Esophagus muscularis mucosa (tissue), 4 donors: ENCODE measurements around the gene AGFG1.

Source experiments
- CTCF ChIP-seq, 3 experiments: fragments of 200-600 bp in 2 of 3; fragments of 450-650 bp in 1 of 3; sonication (generic) in 2 of 3; IDR thresholded peaks; one replicate each; pipeline ENCODE4 v1.5.1; 2017 to 2019; ENCODE audit warnings: antibody characterized with exemption in 3 of 3, mild to moderate bottlenecking in 2 of 3, moderate library complexity in 1 of 3
- EP300 ChIP-seq: sonication (generic); formaldehyde crosslinking; IDR thresholded peaks from one replicate; pipeline ENCODE4 v1.6.1; 2017; ENCODE audit warnings: antibody characterized with exemption
- POLR2A ChIP-seq: fragments of 450-650 bp; IDR thresholded peaks from one replicate; pipeline ENCODE4 v1.6.1; 2017; ENCODE audit warnings: antibody characterized with exemption, moderate library complexity, mild to moderate bottlenecking, low read depth
- POLR2AphosphoS5 ChIP-seq, 2 donors: sonication (generic); formaldehyde crosslinking; IDR thresholded peaks; one replicate each; pipeline ENCODE4 v1.6.1; 2017; ENCODE audit warnings: antibody characterized with exemption in 2 of 2

GRCh38 chr2:227456772-227457171 lies 15.2 kb upstream of the AGFG1 start:
- TF ChIP-seq CTCF (IDR thresholded peaks at IDR 0.05) (no peak), EP300 (no peak), POLR2AphosphoS5 (IDR thresholded peaks at IDR 0.05) (no peak), POLR2A (no peak)
